Measurements from ENCODE around the gene ALDH7A1. TPM values are rescaled to one million over a fixed set of nuclear protein-coding genes. Genes with fewer than 3 reads are reported as not detected.
"Not testable (repeated sequence)": the region's sequence is repeated elsewhere in the genome, so short reads cannot be mapped to it uniquely, and the experiment has no call there.

Gene ALDH7A1
- total and polyA plus RNA-seq, 8 donors: 15.9 to 28.7 (median 22.7) TPM

DNA sequence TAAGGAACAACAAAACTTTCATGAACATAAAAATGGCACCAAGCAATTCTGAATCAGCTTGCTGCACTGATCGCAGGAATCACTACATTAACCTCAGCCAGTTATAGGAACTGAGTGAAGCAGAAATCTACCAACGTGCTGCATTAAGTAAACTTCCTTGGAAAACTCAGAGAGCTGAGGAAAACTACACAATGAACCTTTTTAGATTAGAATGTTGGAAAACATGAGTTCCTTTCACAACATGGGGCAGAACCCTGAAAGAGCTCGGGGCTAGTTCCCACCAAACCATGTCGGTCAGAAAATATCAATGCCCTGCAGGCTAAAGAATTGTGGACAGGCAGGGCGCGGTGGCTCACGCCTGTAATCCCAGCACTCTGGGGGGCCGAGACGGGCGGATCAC is 19.4 kb downstream of the ALDH7A1 start:
- WGBS, 2 donors: 91 to 92% methylated on average over 10 of the region's 10 CpGs
- Histone ChIP-seq H3K4me3 (no peak overlapping the region), H3K27ac (no peak overlapping the region), H3K27me3 (no peaks in the 10 kb centered on the region), H3K4me1 (no peaks in the 10 kb centered on the region), H3K36me3 (peaks cover 0 to 16% (median 12%) of the 10 kb centered on the region in 3 donors), H3K9me3 (no peaks in the 10 kb centered on the region)
- ATAC-seq: no peak
- intact Hi-C loops (cut with DNase I): no loop called here
- no peak for DNase-seq
- TF ChIP-seq, protein P1, sequence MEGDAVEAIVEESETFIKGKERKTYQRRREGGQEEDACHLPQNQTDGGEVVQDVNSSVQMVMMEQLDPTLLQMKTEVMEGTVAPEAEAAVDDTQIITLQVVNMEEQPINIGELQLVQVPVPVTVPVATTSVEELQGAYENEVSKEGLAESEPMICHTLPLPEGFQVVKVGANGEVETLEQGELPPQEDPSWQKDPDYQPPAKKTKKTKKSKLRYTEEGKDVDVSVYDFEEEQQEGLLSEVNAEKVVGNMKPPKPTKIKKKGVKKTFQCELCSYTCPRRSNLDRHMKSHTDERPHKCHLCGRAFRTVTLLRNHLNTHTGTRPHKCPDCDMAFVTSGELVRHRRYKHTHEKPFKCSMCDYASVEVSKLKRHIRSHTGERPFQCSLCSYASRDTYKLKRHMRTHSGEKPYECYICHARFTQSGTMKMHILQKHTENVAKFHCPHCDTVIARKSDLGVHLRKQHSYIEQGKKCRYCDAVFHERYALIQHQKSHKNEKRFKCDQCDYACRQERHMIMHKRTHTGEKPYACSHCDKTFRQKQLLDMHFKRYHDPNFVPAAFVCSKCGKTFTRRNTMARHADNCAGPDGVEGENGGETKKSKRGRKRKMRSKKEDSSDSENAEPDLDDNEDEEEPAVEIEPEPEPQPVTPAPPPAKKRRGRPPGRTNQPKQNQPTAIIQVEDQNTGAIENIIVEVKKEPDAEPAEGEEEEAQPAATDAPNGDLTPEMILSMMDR (IDR thresholded peaks at IDR 0.05): no peak
- no peak for FAIRE-seq

- Histone ChIP-seq H3K4me3 (no peak overlapping the region), H3K4me1 (no peaks in the 10 kb centered on the region), H3K27ac (no peak overlapping the region), H3K27me3 (no peaks in the 10 kb centered on the region), H3K36me3 (peaks cover 0 to 8% (median 5%) of the 10 kb centered on the region in 3 donors), H3K9me3 (no peaks in the 10 kb centered on the region)
- FAIRE-seq (no peak), DNase-seq (no peak), ATAC-seq (no peak)
- intact Hi-C loops (cut with DNase I): no loop called here
- WGBS, 2 donors: 93 to 97% methylated on average over 4 of the region's 4 CpGs
- TF ChIP-seq, protein P1 (IDR thresholded peaks at IDR 0.05): no peak
Measured at GRCh38 chr5:126568206-126568755, 26.7 kb downstream of the ALDH7A1 start.

DNA sequence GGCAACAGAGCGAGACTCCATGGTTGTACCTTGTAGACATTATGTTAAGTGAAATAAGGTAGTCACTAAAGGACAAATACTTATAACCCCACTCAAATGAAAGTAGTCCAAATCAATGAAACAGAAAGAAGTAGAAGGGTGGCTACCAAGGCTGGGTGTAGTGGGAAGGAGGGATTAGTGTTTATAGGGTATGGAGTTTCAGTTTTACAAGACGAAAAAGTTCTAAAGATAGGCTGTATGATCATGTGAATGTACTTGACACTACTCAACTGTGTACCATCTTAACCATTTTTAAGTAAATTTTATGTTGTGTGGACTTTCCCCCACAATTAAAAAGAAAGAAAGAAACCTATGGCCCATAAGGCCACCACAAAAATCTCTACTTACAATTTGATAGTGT is 32.2 kb downstream of the ALDH7A1 start:
- Histone ChIP-seq H3K4me3 (no peak overlapping the region), H3K27ac (no peak overlapping the region), H3K36me3 (peaks cover 0 to 12% (median 5%) of the 10 kb centered on the region in 3 donors), H3K27me3 (no peaks in the 10 kb centered on the region), H3K9me3 (no peaks in the 10 kb centered on the region), H3K4me1 (no peaks in the 10 kb centered on the region)
- intact Hi-C loops (cut with DNase I): no loop called here
- FAIRE-seq (no peak), ATAC-seq (no peak), DNase-seq (no peak)
- TF ChIP-seq, protein P1 (IDR thresholded peaks at IDR 0.05): no peak
- WGBS, 2 donors: 93 to 94% methylated on average over 2 of the region's 2 CpGs

DNA sequence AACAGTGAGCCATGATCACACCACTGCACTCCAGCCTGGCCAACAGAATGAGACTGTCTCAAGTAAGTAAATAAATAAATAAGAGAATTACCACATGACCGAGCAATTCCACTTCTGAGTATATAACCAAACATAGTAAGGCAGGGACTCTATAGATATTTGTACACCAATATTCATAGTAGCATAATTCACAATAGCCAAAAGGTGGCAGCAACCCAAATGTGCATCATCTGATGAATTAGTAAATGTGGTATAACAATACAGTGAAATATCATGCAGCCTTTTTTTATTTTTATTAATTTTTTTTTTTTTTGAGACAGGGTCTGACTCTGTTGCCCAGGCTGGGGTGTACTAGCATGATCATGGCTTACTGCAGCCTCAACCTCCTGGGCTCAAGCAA is 33.1 kb downstream of the ALDH7A1 start:
- intact Hi-C loops (cut with DNase I): no loop called here

DNA sequence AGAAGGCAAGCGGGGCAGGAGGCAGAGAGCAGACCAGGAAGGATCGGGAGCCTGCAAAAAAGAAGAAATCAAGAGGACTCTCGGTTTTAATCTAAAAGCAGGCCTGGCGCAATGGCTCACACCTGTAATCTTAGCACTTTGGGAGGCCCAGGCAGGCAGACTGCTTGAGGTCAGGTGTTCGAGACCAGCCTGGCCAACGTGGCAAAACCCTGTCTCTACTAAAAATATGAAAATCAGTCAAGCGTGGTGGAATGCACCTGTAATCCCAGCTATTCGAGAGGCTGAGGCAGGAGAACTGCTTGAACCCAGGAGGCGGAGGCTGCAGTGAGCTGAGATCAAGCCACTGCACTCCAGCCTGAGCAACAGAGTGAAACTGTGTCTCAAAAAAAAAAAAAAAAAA is 39.9 kb downstream of the ALDH7A1 start:
- H3K9me3 ChIP-seq; FAIRE-seq; ATAC-seq; H3K4me3 ChIP-seq; intact Hi-C loops (cut with DNase I); H3K27me3 ChIP-seq; DNase-seq; H3K4me1 ChIP-seq; H3K27ac ChIP-seq: not testable (repeated sequence)
- peaks cover 0 to 53% (median 23%) of the 10 kb centered on the region in 3 donors for H3K36me3 ChIP-seq
- 91 to 92% methylated on average over 9 of the region's 9 CpGs for WGBS, 2 donors

More for the DNA sequence above, 33.1 kb downstream of the ALDH7A1 start:
- H3K4me3 ChIP-seq: no peak overlapping the region
- no peaks in the 10 kb centered on the region for H3K9me3 ChIP-seq
- peaks cover 0 to 16% (median 5%) of the 10 kb centered on the region in 3 donors for H3K36me3 ChIP-seq
- FAIRE-seq (no peak), DNase-seq (no peak), ATAC-seq (no peak)
- TF ChIP-seq, protein P1 (IDR thresholded peaks at IDR 0.05): no peak
- no peak overlapping the region for H3K27ac ChIP-seq
- no peaks in the 10 kb centered on the region for H3K27me3 ChIP-seq
- no peaks in the 10 kb centered on the region for H3K4me1 ChIP-seq
- 81 to 88% methylated on average over 1 of the region's 1 CpG for WGBS, 2 donors

Data from pancreas (tissue), 10 donors.